Measurements from ENCODE around the gene ICE1.
"Not testable (repeated sequence)": the region's sequence is repeated elsewhere in the genome, so short reads cannot be mapped to it uniquely, and the experiment has no call there.

Gene ICE1

GRCh38 chr5:5386329-5386728 lies 36.1 kb upstream of the ICE1 start:
- H3K36me3 ChIP-seq (ENCODE audit: control insufficient read depth, insufficient read depth, low read length): no peaks in the 10 kb centered on the region
- no peaks in the 10 kb centered on the region for H3K4me1 ChIP-seq (ENCODE audit: control insufficient read depth, insufficient read depth, low read length)
- H3K9me3 ChIP-seq (ENCODE audit: control insufficient read depth, low read length): no peaks in the 10 kb centered on the region
- H3K9ac ChIP-seq (ENCODE audit: low read length): no peak overlapping the region
- no peaks in the 10 kb centered on the region for H3K27me3 ChIP-seq (ENCODE audit: control insufficient read depth, insufficient read depth, low read length)
- no peak overlapping the region for H3K4me3 ChIP-seq (ENCODE audit: low read length)

DNA sequence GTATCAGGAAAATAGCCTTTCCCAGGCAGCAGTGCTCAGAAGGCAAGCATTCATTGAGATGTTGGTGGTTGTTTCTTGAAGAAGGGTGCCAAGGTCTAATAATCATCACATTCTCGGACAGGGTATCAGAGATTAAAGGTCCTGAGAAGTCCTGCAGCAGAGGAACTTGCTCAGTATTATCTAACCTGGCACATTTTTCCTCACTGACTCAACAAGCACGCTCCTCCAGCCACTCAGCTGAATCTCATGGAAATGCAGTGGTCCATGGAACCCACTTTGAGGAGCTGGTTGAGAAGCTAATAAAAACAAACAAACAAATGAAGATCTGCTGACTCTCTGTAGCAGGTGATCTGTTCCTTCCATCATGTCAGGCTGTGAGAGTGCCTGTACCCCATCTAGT lies 35.3 kb upstream of the ICE1 start:
- H3K9ac ChIP-seq (ENCODE audit: low read length): no peak overlapping the region
- no peaks in the 10 kb centered on the region for H3K9me3 ChIP-seq (ENCODE audit: control insufficient read depth, low read length)
- no peaks in the 10 kb centered on the region for H3K27me3 ChIP-seq (ENCODE audit: control insufficient read depth, insufficient read depth, low read length)
- no peaks in the 10 kb centered on the region for H3K36me3 ChIP-seq (ENCODE audit: control insufficient read depth, insufficient read depth, low read length)
- no peaks in the 10 kb centered on the region for H3K4me1 ChIP-seq (ENCODE audit: control insufficient read depth, insufficient read depth, low read length)
- no peak overlapping the region for H3K4me3 ChIP-seq (ENCODE audit: low read length)

DNA sequence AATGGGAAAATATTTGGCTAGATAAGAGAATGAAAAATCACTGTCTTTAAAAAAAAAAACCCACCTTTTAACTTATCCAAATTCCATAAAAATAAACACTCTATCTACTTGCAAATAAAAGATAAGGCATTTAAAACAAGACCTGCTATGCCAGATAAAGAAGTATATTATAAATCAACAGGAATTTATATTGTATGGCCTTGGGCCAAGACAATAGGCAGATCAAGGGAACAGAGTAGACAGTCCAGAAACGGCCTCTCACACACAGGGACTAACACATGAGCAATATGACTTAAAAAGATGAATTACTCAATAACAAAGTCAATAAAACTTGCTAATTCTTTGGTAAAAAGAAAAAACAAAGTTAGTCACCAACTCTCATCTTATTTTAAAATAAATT lies 34.7 kb upstream of the ICE1 start:
- Histone ChIP-seq H3K9me3 (ENCODE audit: control insufficient read depth, low read length) (no peaks in the 10 kb centered on the region), H3K9ac (ENCODE audit: low read length) (no peak overlapping the region), H3K36me3 (ENCODE audit: control insufficient read depth, insufficient read depth, low read length) (no peaks in the 10 kb centered on the region), H3K4me1 (ENCODE audit: control insufficient read depth, insufficient read depth, low read length) (no peaks in the 10 kb centered on the region), H3K4me3 (ENCODE audit: low read length) (no peak overlapping the region), H3K27me3 (ENCODE audit: control insufficient read depth, insufficient read depth, low read length) (no peaks in the 10 kb centered on the region)

GRCh38 chr5:5390121-5390869 lies 32.2 kb upstream of the ICE1 start:
- not testable (repeated sequence) for H3K9ac ChIP-seq (ENCODE audit: low read length); H3K36me3 ChIP-seq (ENCODE audit: control insufficient read depth, insufficient read depth, low read length); H3K27me3 ChIP-seq (ENCODE audit: control insufficient read depth, insufficient read depth, low read length); H3K4me3 ChIP-seq (ENCODE audit: low read length); H3K9me3 ChIP-seq (ENCODE audit: control insufficient read depth, low read length); H3K4me1 ChIP-seq (ENCODE audit: control insufficient read depth, insufficient read depth, low read length)

- H3K4me3 ChIP-seq (ENCODE audit: low read length); H3K4me1 ChIP-seq (ENCODE audit: control insufficient read depth, insufficient read depth, low read length): not testable (repeated sequence)
These were observed 30.0 kb upstream of the ICE1 start for GRCh38 chr5:5392504-5392903.

DNA sequence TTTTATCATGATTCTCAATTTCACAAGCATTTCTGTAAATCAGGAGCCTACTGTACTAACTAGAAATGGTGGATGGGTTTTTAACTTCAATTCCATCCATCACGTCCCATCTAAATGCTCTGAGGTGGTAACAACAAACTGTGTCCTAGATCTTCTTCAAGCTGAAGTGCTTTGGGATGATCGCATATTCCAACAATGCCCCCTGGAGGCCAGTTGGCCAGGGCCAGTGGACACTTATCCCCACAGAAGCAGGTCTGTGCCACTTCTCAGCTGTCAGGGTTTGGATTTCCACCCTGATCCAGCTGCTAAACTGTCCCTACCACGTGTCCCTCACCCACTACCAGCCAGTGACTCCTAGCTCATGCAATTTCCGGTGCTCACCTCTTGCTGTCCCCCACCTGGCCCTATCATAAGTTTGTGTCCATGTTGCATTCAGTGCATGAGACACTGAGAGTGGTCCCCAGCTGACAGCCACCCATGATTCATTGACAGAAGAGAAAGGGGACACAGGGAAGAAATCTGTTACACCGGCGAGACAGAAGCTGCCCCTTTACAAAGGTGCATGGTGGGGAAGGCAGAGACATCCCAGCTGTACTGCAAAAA lies 28.0 kb upstream of the ICE1 start:
- not testable (repeated sequence) for H3K4me1 ChIP-seq (ENCODE audit: control insufficient read depth, insufficient read depth, low read length); H3K4me3 ChIP-seq (ENCODE audit: low read length); H3K9ac ChIP-seq (ENCODE audit: low read length); H3K9me3 ChIP-seq (ENCODE audit: control insufficient read depth, low read length); H3K36me3 ChIP-seq (ENCODE audit: control insufficient read depth, insufficient read depth, low read length); H3K27me3 ChIP-seq (ENCODE audit: control insufficient read depth, insufficient read depth, low read length)

More at GRCh38 chr5:5392504-5392903, 30.0 kb upstream of the ICE1 start:
- not testable (repeated sequence) for H3K9me3 ChIP-seq (ENCODE audit: control insufficient read depth, low read length); H3K36me3 ChIP-seq (ENCODE audit: control insufficient read depth, insufficient read depth, low read length); H3K27me3 ChIP-seq (ENCODE audit: control insufficient read depth, insufficient read depth, low read length); H3K9ac ChIP-seq (ENCODE audit: low read length)

GRCh38 chr5:5395093-5395492 lies 27.4 kb upstream of the ICE1 start:
- not testable (repeated sequence) for H3K27me3 ChIP-seq (ENCODE audit: control insufficient read depth, insufficient read depth, low read length); H3K36me3 ChIP-seq (ENCODE audit: control insufficient read depth, insufficient read depth, low read length); H3K4me1 ChIP-seq (ENCODE audit: control insufficient read depth, insufficient read depth, low read length); H3K4me3 ChIP-seq (ENCODE audit: low read length); H3K9me3 ChIP-seq (ENCODE audit: control insufficient read depth, low read length); H3K9ac ChIP-seq (ENCODE audit: low read length)

- Histone ChIP-seq H3K36me3 (ENCODE audit: control insufficient read depth, insufficient read depth, low read length) (no peaks in the 10 kb centered on the region), H3K9ac (ENCODE audit: low read length) (no peak overlapping the region), H3K4me1 (ENCODE audit: control insufficient read depth, insufficient read depth, low read length) (no peaks in the 10 kb centered on the region)
These were observed 24.4 kb upstream of the ICE1 start for GRCh38 chr5:5398071-5398470.

GRCh38 chr5:5401095-5401494 lies 21.4 kb upstream of the ICE1 start:
- Histone ChIP-seq H3K4me1 (ENCODE audit: control insufficient read depth, insufficient read depth, low read length) (no peaks in the 10 kb centered on the region), H3K4me3 (ENCODE audit: low read length) (no peak overlapping the region), H3K9ac (ENCODE audit: low read length) (no peak overlapping the region), H3K36me3 (ENCODE audit: control insufficient read depth, insufficient read depth, low read length) (no peaks in the 10 kb centered on the region), H3K9me3 (ENCODE audit: control insufficient read depth, low read length) (no peaks in the 10 kb centered on the region), H3K27me3 (ENCODE audit: control insufficient read depth, insufficient read depth, low read length) (no peaks in the 10 kb centered on the region)

More at GRCh38 chr5:5398071-5398470, 24.4 kb upstream of the ICE1 start:
- Histone ChIP-seq H3K27me3 (ENCODE audit: control insufficient read depth, insufficient read depth, low read length) (no peaks in the 10 kb centered on the region), H3K9me3 (ENCODE audit: control insufficient read depth, low read length) (no peaks in the 10 kb centered on the region), H3K4me3 (ENCODE audit: low read length) (no peak overlapping the region)

DNA sequence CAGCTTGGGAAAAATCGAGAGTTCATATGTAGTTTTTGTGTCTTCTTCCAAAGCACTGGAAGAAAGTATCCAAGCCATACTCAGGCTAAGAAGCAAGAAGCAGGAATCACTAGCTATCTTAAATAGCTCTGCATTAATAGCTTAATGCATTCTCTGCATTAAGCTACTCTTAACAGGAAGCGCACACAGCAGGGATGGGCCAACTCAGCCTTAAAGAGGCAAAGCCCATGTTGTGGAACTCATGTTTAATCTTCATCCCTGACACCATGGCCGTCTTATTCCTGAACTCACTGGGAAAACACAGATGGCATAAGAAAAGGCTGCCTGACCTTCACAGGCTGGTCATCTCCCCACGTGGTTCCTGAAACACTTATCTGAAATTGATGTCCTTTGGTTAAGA lies 18.7 kb upstream of the ICE1 start:
- Histone ChIP-seq H3K4me1 (ENCODE audit: control insufficient read depth, insufficient read depth, low read length) (no peaks in the 10 kb centered on the region), H3K9ac (ENCODE audit: low read length) (no peak overlapping the region), H3K27me3 (ENCODE audit: control insufficient read depth, insufficient read depth, low read length) (no peaks in the 10 kb centered on the region), H3K9me3 (ENCODE audit: control insufficient read depth, low read length) (no peaks in the 10 kb centered on the region), H3K4me3 (ENCODE audit: low read length) (no peak overlapping the region), H3K36me3 (ENCODE audit: control insufficient read depth, insufficient read depth, low read length) (no peaks in the 10 kb centered on the region)

DNA sequence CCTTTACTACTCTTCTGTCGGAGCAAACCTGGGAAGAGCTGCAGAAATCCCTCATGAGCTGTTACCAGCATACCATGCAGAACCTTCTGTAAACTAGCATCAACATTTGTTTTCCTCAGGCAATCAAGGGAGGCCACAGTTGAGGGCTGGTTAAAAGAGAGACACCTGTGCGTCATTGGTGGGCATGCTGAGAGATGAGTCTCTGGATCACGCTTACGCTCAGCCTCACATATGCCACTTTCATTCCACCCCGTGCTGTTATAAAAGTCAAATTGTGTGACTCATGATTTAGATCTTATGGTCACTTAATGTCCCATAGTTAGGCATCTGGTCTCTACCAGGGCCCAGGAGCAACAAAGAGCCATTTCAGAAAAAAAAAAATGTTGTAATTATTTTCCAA lies 18.1 kb upstream of the ICE1 start:
- Histone ChIP-seq H3K9ac (ENCODE audit: low read length) (no peak overlapping the region), H3K4me3 (ENCODE audit: low read length) (no peak overlapping the region), H3K9me3 (ENCODE audit: control insufficient read depth, low read length) (no peaks in the 10 kb centered on the region), H3K4me1 (ENCODE audit: control insufficient read depth, insufficient read depth, low read length) (no peaks in the 10 kb centered on the region), H3K27me3 (ENCODE audit: control insufficient read depth, insufficient read depth, low read length) (no peaks in the 10 kb centered on the region), H3K36me3 (ENCODE audit: control insufficient read depth, insufficient read depth, low read length) (no peaks in the 10 kb centered on the region)

- no peaks in the 10 kb centered on the region for H3K4me1 ChIP-seq (ENCODE audit: control insufficient read depth, insufficient read depth, low read length)
- H3K9me3 ChIP-seq (ENCODE audit: control insufficient read depth, low read length): no peaks in the 10 kb centered on the region
- H3K36me3 ChIP-seq (ENCODE audit: control insufficient read depth, insufficient read depth, low read length): no peaks in the 10 kb centered on the region
- no peaks in the 10 kb centered on the region for H3K27me3 ChIP-seq (ENCODE audit: control insufficient read depth, insufficient read depth, low read length)
- H3K9ac ChIP-seq (ENCODE audit: low read length): no peak overlapping the region
- H3K4me3 ChIP-seq (ENCODE audit: low read length): no peak overlapping the region
These were observed 17.0 kb upstream of the ICE1 start for GRCh38 chr5:5405441-5405840.

GRCh38 chr5:5407924-5408323 lies 14.6 kb upstream of the ICE1 start:
- no peaks in the 10 kb centered on the region for H3K27me3 ChIP-seq (ENCODE audit: control insufficient read depth, insufficient read depth, low read length)
- no peak overlapping the region for H3K4me3 ChIP-seq (ENCODE audit: low read length)

More at GRCh38 chr5:5407924-5408323, 14.6 kb upstream of the ICE1 start:
- H3K9ac ChIP-seq (ENCODE audit: low read length): no peak overlapping the region
- H3K9me3 ChIP-seq (ENCODE audit: control insufficient read depth, low read length): no peaks in the 10 kb centered on the region
- no peaks in the 10 kb centered on the region for H3K36me3 ChIP-seq (ENCODE audit: control insufficient read depth, insufficient read depth, low read length)
- no peaks in the 10 kb centered on the region for H3K4me1 ChIP-seq (ENCODE audit: control insufficient read depth, insufficient read depth, low read length)
